ENCODE results near the gene TBKBP1.

TBKBP1 gene

GRCh38 chr17:47720196-47720595 lies 26.2 kb downstream of the TBKBP1 start:
- no peak overlapping the region for H3K4me3 ChIP-seq (ENCODE audit: low read depth, low read length)
- no peak for TF ChIP-seq CTCF (conservative IDR thresholded peaks at IDR 0.05; ENCODE audit: low read depth, low read length)
- DNase-seq (ENCODE audit: low read depth) = no peak

- H3K4me3 ChIP-seq (ENCODE audit: low read depth, low read length) = no peak overlapping the region
- DNase-seq (ENCODE audit: low read depth) = no peak
- no peak for TF ChIP-seq CTCF (conservative IDR thresholded peaks at IDR 0.05; ENCODE audit: low read depth, low read length)
These were observed 27.0 kb downstream of the TBKBP1 start for GRCh38 chr17:47720754-47721533.

- no peak for DNase-seq (ENCODE audit: low read depth)
- TF ChIP-seq CTCF (conservative IDR thresholded peaks at IDR 0.05; ENCODE audit: low read depth, low read length) = no peak
- H3K4me3 ChIP-seq (ENCODE audit: low read depth, low read length) = no peak overlapping the region
These were observed 27.8 kb downstream of the TBKBP1 start for GRCh38 chr17:47721725-47722124.

- H3K4me3 ChIP-seq (ENCODE audit: low read depth, low read length) = no peak overlapping the region
- no peak for TF ChIP-seq CTCF (conservative IDR thresholded peaks at IDR 0.05; ENCODE audit: low read depth, low read length)
- no peak for DNase-seq (ENCODE audit: low read depth)
These were observed 30.7 kb downstream of the TBKBP1 start for GRCh38 chr17:47724705-47725104.

- DNase-seq (ENCODE audit: low read depth) = no peak
- peak; percentile 30 for TF ChIP-seq CTCF (conservative IDR thresholded peaks at IDR 0.05; ENCODE audit: low read depth, low read length)
- H3K4me3 ChIP-seq (ENCODE audit: low read depth, low read length) = no peak overlapping the region
These were observed 31.6 kb downstream of the TBKBP1 start for GRCh38 chr17:47725446-47726111.

GRCh38 chr17:47726796-47727703 lies 33.1 kb downstream of the TBKBP1 start:
- no peak overlapping the region for H3K4me3 ChIP-seq (ENCODE audit: low read depth, low read length)
- TF ChIP-seq CTCF (conservative IDR thresholded peaks at IDR 0.05; ENCODE audit: low read depth, low read length) = no peak
- no peak for DNase-seq (ENCODE audit: low read depth)

All from choroid plexus epithelial cell (primary cell).